CD4-positive, alpha-beta T cell treated with Interleukin-17A for 1 hour (primary cell): ENCODE measurements around the gene SPDYE2.
A peak's percentile ranks its signal among the peaks of the same experiment; 100 is the strongest.
"Not testable (repeated sequence)": the region's sequence is repeated elsewhere in the genome, so short reads cannot be mapped to it uniquely, and the experiment has no call there.

ENCODE experiments used
- DNase-seq: peaks from one replicate; pipeline ENCODE4 v3.0.0-alpha.2; 2020

SPDYE2 gene

GRCh38 chr7:102540604-102541003, 10.4 kb upstream of the SPDYE2 start:
- not testable (repeated sequence) for DNase-seq

DNA sequence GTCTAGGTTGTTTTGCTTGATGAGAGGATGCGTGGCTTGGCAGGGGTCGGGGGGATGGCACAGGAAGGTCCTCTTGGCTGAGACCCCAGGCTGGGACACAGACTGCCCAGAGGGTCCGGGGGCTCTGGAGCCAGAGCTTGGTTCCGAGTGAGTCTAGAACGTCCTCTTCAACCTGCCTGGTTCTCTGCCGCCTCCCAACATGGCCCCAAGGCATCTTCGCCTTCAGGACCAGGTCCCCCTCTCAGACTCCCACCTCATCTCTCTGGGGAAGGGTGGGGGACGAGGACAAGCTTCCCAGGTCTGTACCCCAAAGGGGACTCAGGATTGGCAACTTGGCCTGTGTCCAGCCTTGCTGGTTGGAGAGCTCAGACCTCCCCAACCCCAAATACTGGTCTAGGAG, 8.9 kb upstream of the SPDYE2 start:
- not testable (repeated sequence) for DNase-seq

DNA sequence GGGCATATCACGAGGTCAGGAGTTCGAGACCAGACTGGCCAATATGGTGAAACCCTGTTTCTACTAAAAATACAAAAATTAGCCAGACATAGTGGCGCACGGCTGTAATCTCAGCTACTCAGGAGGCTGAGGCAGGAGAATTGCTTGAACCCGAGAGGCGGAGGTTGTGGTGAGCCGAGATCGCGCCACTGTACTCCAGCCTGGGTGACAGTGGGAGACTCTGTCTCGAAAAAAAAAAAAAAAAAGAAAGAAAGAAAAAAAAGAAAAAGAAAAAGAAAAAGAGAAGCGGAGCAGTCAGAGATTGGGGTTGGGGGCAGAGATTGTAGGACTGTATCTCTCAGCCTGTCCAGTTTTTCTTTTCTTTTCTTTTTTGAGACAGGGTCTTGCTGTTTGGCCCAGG, 8.3 kb upstream of the SPDYE2 start:
- DNase-seq, result not testable (repeated sequence)

GRCh38 chr7:102543596-102543995, 7.4 kb upstream of the SPDYE2 start, which contains the start of gene UPK3BL2:
Gene UPK3BL2 (minus strand): TSS chr7:102543696. CDS start chr7:102543636, 60 bp downstream.
- not testable (repeated sequence) for DNase-seq

- not testable (repeated sequence) for DNase-seq
These were observed 6.7 kb upstream of the SPDYE2 start for GRCh38 chr7:102544372-102544771.

- not testable (repeated sequence) for DNase-seq
These were observed 5.7 kb upstream of the SPDYE2 start for GRCh38 chr7:102545288-102545687.

- not testable (repeated sequence) for DNase-seq
These were observed 4.7 kb upstream of the SPDYE2 start for GRCh38 chr7:102546353-102546752.

GRCh38 chr7:102568620-102569019, 17.6 kb downstream of the SPDYE2 start:
- DNase-seq, result not testable (repeated sequence)

DNA sequence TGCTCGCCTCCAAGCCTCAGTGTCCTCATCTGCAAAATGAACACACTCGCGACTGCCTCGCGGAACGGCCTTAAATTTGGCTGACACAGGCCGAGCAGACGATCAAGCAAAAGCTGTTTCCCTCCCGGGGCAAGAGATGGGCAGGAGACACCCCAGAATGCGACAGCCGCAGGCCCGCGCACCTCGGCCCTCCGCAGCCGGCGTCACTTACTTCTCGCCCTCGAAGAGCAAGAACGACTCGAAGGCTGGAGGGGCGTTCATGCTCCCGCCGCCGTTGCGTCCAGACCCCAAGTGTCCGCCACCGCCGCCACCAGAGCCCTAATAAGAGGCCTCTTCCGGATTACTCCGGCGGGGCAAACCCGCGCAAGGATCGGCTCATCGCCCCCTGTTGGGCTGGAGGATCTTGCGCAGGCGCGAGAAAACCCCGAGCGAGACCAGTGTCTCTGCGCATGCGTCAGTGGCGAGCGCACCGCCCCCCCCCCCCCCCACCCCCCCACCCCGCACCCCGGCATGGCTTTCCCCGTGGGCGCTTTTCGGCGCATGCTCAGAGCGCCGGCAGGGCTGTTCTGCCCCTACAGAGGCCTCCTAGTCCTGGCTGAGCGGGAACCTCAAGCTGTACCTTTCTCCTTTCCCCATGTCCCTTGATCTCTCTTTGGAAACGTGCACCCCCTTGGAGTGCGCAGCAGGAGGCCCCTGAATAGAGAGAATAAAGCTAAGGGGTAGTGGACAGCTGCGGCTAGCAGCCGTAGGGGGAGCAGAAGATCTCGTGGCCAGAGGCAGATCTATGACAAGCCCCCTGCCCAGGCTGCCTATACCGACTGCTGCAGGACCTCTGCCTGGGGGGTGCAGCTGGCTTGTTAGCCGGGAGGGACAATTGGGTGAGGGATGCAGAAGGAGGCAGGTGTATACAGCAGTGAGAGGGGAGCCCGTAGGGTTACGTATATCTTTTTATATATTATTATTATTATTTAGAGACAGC, 21.5 kb downstream of the SPDYE2 start, which contains the start of gene POLR2J3:
Gene POLR2J3 (minus strand): TSS at position 323 of the 979 bp plus-strand sequence. CDS start 62 bp downstream, at position 261.
- peak; percentile 97 for DNase-seq

DNA sequence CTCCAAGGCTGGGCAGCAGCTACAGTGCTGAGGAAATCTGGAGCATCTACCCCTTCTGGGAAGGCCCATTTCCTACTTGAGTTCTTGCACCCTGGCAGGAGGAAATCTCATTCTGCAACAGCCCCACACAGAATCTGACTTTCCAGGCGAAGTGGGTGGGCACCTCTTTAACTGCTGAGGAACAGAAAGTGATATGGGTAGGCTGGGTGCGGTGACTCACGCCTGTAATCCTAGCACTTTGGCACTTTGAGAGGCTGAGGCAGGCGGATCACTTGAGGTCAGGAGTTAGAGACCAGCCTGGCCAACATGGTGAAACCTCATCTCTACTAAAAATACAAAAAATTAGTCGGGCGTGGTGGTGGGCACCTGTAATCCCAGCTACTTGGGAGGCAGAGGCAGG, 23.6 kb downstream of the SPDYE2 start:
- DNase-seq, result not testable (repeated sequence)

- DNase-seq, result not testable (repeated sequence)
These were observed 25.3 kb downstream of the SPDYE2 start for GRCh38 chr7:102576363-102576762.

GRCh38 chr7:102577315-102578240, 26.6 kb downstream of the SPDYE2 start:
- DNase-seq, result not testable (repeated sequence)

DNA sequence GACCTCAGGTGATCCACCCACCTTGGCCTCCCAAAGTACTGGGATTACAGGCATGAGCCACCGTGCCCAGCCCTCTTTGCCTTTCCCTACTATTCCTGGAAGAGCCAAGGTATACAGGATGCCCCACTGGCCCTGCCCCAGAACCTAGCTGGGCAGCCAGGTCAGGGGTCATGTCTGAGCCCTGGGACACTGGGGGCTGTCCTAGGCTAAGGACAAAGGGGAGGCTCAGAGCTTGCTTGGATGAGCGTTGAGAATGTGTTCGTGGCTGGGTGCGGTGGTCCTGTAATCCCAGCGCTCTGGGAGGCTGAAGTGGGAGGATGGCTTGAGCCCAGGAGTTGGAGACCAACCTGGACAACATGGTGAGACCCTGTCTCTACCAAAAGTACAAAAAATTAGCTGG, 27.5 kb downstream of the SPDYE2 start:
- not testable (repeated sequence) for DNase-seq

- DNase-seq, result not testable (repeated sequence)
These were observed 30.7 kb downstream of the SPDYE2 start for GRCh38 chr7:102581722-102582121.

DNA sequence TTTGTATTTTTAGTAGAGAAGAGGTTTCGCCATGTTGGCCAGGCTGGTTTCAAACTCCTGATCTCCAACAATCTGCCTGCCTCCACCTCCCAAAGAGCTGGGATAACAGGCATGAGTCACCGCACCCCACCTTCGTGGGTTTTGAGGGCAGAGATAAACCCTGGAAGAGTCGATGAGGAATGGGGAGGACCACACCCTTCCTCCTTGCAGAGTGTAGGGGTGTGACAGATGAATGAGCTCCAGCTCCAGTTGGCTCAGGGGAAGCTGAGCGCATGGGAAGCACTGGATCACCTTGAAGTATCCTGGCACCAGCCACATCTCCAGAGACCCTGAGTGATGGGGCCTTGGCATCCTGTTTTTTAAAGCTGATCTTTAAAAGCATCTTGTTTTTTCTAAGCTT, 32.5 kb downstream of the SPDYE2 start:
- not testable (repeated sequence) for DNase-seq

GRCh38 chr7:102589857-102590256, 38.8 kb downstream of the SPDYE2 start:
- not testable (repeated sequence) for DNase-seq

DNA sequence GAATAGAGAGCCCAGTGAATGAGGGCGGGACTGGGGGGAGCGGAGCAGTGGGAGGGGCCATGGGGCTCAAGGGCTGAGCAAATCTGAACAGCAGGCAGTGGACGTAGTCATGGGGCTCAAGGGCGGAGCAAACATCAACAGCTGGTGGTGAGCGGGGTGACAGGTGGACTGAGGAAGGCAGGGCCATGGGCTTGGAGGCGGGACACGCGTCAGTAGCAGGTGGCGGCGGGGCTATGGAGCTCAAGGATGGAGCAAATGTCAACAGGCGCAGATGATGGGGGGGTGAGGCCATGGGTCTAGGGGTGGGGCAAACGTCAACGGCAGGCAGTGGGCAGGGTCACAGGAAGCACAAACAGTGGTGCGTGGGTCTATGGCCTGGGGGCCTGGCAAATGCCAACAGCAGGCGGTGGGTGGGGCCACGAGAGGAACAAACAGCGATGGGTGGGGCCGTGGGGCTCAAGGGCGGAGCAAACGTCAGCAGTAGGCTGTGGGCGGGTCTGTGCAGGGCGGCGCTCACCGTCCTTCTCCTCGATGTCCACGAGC, 41.5 kb downstream of the SPDYE2 start:
- DNase-seq, result peak; percentile 81

DNA sequence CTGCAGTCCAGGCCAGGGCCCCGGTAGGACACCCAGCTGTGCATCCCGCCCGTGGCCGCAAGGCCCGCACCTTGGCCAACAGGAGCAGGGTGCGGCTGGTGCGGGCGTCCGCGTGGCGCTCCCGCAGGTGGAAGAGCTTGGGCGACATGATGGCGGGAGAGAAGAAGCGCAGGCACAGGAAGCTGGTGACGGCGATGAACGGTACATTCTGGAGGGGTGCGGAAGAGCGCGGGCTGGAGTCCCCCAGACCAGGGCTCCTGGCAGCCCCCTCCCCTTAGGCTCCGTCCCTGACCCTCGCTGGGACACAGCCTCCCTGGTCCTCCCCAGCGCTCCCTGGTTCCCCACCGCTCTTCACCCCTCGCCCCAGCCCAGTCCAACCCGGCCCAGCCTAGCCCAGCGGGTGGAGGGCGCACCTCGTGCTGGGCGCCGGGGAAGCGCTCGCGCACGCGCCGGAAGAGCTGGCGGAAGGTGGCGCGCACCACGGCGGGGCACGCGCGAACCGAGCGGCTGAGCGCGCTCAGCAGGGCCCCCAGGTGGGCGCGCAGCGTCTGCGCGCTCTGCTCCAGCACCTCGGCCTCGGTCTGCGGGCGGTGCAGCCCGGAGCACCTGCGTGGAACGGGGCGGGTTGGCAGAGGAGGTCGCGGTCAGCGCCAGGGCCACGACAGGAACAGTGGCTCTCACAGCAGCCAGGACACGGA, 42.8 kb downstream of the SPDYE2 start:
- not testable (repeated sequence) for DNase-seq

GRCh38 chr7:102596036-102596435, 45.0 kb downstream of the SPDYE2 start:
- DNase-seq, result not testable (repeated sequence)

DNA sequence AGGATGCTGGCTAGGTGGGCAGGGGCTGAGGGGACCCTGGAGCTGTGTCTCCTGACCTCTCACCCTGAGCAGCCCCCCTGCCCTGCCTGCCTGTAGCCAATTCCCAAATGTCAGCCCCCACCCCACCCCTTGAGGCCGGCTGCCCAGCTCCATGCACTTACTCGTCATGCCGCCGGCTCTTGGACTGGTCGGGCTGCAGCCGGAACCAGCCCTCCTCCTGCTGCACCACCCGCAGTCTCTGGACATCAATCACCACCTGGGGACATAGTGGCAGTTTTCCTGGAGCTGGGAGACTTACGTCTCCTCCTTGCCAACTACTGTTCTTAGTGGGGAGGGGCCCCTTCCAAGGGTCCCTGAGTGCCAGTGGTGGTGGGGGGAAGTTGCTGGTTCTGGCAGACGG, 48.7 kb downstream of the SPDYE2 start:
- DNase-seq, result not testable (repeated sequence)

DNA sequence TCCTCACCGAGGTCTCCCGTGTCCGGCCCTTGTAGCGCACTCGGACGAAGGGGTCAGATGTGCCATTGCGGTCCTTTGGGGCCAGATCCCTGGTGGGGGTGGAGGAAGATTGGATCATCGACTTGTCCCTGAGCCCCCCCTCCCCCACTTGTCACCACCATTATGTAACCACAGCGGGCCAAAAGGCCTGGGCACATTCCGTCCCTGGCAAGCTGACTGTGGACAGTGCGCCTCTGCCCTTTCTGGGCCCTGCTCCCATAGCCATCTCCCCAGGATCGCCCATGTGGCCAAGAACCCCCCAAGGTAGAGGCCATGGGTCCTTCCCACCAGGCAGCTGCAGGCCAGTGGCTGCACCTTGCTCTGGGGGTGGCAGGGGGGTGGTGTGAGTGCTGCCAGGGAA, 51.3 kb downstream of the SPDYE2 start:
- not testable (repeated sequence) for DNase-seq
